LNCAP (cell line): ENCODE results near the gene PSRC1.

Experiments
- CTCF ChIP-seq: fragments of 450-650 bp; IDR thresholded peaks from 2 replicates; pipeline ENCODE4 v1.5.1; 2017; ENCODE audit warnings: mild to moderate bottlenecking

Gene PSRC1

DNA sequence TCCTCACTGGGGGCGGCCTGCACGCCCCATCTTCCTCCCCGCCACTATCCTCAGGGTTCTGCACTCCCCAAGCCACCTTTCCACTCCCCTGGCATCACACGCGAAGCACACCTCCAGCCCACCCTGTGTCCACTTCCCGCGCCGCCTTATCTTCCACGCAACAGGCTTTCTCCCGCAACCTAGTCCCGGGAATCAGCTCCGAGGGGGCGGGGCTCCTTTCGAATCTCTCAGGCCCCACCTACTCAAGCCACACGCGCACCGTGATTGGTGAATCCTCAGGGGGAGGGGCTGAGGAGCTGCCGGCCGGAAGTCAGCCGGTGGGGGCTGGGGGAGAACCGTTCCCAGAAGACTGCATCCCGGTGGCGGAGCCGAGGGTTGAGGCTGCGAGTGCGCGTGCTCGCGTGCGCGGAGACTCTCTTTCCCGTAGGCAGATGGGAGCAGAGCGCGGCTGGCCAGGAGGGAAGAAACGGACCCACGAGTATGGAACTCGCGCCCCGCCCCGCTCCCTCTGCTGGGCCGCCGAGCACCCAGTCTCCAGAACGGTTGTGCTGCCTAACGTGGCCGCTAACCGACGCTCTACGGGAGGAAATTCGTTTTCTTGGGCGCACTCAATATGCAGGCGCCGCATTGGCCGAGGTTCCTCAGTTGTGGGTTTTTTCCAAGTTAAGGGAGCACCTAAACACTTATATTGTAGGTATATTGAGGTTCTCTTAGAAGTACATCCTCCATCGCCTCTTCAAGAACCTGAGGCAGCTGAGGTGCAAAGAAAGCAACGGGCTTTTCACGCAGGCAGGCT lies at the start of gene PSRC1:
TSS of gene PSRC1 (minus strand) at position 194 of the 796 bp plus-strand sequence.
- peak; percentile 46 for TF ChIP-seq CTCF

DNA sequence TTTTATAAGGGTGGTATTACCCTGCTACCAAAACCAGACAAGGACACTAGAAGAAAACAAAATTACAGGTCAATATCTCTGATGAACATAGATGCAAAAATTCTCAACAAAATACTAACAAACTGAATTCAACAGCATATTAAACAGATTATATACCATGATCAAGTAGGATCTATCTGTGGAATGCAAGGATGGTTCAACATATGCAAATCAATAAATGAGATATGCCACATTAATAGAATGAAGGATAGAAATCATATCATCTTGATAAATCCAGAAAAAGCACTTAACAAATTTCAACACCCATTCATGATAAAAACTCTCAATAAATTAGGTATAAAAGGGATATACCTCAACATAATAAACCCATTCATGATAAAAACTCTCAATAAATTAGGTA lies 48.2 kb upstream of the PSRC1 start:
- TF ChIP-seq CTCF: no peak

- TF ChIP-seq CTCF: no peak
These were observed 44.3 kb upstream of the PSRC1 start for GRCh38 chr1:109327285-109327684.

DNA sequence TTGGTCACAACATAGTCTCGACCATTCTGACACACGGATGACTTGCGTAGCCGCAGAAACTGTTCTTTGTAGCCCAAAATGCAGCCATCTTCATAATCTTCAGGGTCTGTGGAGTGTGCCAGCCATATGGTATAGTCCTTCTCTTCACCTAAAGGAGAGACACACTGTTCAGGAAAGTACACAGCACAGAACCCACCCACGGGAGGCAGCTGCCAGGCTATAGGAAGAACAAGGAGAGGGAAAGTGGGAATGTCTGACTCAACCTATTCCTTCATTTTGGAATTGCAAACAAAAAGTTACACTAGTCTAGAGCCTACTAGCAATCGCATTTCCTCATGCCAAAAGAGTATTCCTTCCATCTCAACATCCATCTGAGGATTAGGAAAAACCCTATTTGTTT lies 40.0 kb upstream of the PSRC1 start:
- TF ChIP-seq CTCF: no peak

DNA sequence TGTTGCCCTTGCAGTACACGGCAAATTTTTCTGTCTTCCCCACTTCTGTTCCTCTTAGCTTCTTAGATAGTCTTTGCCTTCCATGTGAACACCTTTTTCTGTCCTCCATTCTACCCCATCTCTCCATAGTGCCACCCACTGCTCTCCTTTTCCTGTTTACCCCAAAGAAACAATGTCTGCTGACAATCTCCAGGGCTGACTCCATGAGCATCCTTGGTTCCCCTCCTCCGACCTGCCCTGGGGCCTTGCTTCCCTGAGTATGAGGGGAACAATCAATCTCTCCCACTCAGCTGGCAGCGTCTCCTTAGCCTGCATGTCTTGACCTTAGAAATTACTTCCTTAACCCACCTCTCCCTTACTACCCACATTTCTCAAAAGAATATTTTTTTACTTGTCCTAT lies 36.2 kb upstream of the PSRC1 start:
- no peak for TF ChIP-seq CTCF

DNA sequence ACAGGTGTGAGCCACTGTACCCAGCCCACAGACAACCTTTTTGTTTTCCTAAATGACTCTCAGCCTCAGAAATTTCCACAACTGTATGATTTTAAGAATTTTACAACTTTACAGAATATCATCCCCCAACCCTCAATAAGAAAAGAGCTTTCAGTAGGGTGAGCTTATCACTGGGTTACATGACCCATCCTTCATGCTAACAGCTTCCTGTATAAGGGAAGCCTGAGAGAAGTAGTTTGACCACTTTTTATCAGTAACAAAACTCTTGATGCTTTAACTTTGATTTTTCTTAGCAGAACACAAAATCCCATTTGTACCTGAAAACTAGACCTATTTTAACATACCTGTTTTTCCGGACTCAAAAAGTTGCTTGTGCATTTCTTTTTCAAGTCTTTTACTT lies 33.6 kb upstream of the PSRC1 start:
- TF ChIP-seq CTCF: no peak

- TF ChIP-seq CTCF: no peak
These were observed 32.3 kb upstream of the PSRC1 start for GRCh38 chr1:109315288-109315687.

DNA sequence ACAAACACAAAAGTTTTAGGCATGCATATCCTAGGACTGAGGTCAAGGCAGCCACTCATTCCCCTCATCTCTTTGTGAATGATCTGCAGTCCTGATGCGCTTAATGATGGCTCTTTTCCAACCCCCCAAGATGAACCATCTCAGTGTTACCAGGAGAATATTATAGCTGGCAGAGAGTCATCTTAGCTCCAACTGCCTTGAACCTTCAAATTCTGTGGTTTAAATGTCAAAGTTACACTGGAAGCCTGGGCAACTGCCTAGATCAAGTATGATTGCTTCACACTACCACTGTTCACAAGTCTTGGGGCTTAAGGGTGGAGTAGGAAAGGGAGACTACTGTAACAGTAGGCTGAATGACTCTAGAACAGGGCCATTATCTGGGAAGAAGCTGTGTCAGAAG lies 31.9 kb upstream of the PSRC1 start:
- no peak for TF ChIP-seq CTCF
